Vagina (tissue), 2 donors: Measurements from ENCODE around the gene SLC5A10. TPM values are rescaled to one million over a fixed set of nuclear protein-coding genes. Genes with fewer than 3 reads are reported as not detected.
A peak's percentile ranks its signal among the peaks of the same experiment; 100 is the strongest.
"Not testable (repeated sequence)": the region's sequence is repeated elsewhere in the genome, so short reads cannot be mapped to it uniquely, and the experiment has no call there.

Experiments
- DNase-seq, 2 donors: peaks; one replicate each; pipeline ENCODE4 v3.0.0-alpha.2; 2017; ENCODE audit errors: extremely low spot score in 2 of 2
- H3K27ac ChIP-seq: fragments of 200-600 bp; sonication (generic); one replicate; pipeline ENCODE4 v1.5.1; 2019
- H3K27me3 ChIP-seq: fragments of 200-600 bp; sonication (generic); one replicate; pipeline ENCODE4 v1.5.1; 2019
- H3K36me3 ChIP-seq, 2 donors: fragments of 200-600 bp; sonication (generic); one replicate each; pipeline ENCODE4 v1.5.1; 2017 to 2019
- H3K4me1 ChIP-seq: fragments of 200-600 bp; sonication (generic); one replicate; pipeline ENCODE4 v1.5.1; 2019
- H3K4me3 ChIP-seq, 2 donors: fragments of 200-600 bp; sonication (generic); 1 replicate in 1 of 2; 2 replicates in 1 of 2; pipeline ENCODE4 v1.5.1; 2016 to 2019
- H3K9me3 ChIP-seq: fragments of 200-600 bp; sonication (generic); one replicate; pipeline ENCODE4 v1.5.1; 2019
- intact Hi-C: fragments of 100-400 bp; cut with DNase I; formaldehyde crosslinking; loops from one replicate; pipeline ENCODE4 v1.15.1; 2023
- total RNA-seq: library from RNA; depleted of rRNA; stranded (reverse); fragments of >200 nt; gene quantifications from one replicate; pipeline ENCODE4 v1.2.3, GENCODE V29; 2016

Gene SLC5A10
- total RNA-seq, 1 donor from 2014 or later: not detected

DNA sequence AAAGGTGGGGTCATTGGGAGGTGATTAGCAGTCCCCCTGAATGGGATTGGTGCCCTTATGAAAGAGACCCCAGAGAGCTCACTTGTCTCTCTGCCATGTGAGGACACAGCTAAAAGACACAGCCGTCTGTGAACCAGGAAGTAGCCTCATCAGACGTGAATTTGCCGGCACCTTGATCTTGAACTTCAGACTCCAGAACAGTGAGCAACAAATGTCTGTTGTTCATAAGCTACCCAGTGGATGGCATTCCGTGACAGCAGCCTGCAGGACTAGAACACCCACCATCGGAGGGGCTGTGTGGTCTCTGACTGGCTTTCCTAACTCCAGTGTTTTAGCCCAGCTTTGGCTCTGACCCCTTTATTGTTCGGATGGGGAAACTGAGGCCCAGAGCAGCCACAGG lies 85.6 kb downstream of the SLC5A10 start:
- H3K9me3 ChIP-seq, H3K4me3 ChIP-seq, H3K27me3 ChIP-seq, H3K36me3 ChIP-seq, H3K27ac ChIP-seq, intact Hi-C loops, DNase-seq, H3K4me1 ChIP-seq: not testable (repeated sequence)

DNA sequence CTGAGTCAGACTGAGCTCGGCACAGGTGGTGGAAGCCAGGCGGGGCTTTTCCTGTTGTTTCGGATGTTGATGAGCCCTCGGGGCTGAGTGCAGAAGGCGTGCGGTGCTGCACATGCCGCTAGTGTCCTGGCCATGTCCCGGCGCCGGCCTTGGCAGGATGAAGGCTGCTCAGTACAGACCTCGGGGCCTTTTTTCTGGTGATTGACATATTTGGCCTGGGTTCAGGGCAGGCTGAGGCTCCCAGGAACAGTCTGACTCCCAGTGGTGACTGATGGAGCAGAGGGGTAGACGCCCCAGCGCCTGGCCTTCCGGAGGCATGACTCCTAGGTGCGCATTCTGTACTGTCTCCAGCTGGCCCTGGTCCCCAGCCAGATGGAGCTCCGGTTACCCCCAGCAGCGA lies 86.0 kb downstream of the SLC5A10 start:
- H3K36me3 ChIP-seq, H3K9me3 ChIP-seq, intact Hi-C loops, H3K4me3 ChIP-seq, DNase-seq, H3K27ac ChIP-seq, H3K27me3 ChIP-seq, H3K4me1 ChIP-seq: not testable (repeated sequence)

DNA sequence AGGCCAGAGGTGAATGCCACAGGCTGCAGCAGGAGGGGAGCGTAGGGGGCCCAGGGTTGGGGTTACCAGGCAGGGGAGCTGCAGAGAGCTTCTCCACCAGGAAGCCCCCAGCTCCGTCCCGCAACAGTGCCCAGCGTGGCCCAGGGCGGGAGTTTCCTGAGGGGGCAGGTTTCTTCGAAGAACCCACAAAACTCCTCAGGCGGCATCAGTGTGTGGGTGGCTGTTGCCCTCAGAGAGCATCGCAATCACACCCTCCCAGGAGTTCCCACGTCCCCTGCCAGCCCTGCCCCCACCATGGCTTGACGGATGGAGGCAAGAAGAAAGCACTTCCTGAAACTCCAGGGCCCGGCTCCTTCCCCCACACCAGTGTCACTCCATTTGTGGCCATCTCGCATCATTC lies 86.8 kb downstream of the SLC5A10 start:
- DNase-seq, H3K27me3 ChIP-seq, H3K4me1 ChIP-seq, H3K4me3 ChIP-seq, H3K36me3 ChIP-seq, intact Hi-C loops, H3K9me3 ChIP-seq, H3K27ac ChIP-seq: not testable (repeated sequence)

DNA sequence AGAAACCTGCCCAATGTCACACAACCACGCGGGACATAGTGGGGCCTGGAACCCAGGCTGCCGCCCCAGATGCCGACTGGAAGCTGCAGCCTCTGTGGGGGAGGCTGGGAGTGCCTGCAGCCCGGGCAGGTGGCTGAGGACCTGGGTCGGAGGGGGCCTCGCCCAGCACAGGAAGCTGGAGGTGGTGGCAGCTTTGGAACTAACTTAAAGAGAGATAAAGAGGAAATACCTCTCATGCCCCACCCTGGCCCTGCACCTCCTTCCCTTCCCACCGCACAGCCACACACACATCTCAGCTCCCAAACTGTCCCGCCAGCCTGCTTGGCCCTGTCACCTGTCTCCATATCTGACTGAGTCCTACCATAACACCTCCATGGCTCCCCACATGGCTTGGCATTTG lies 88.4 kb downstream of the SLC5A10 start:
- H3K9me3 ChIP-seq, H3K36me3 ChIP-seq, intact Hi-C loops, H3K27ac ChIP-seq, H3K4me1 ChIP-seq, H3K27me3 ChIP-seq, DNase-seq, H3K4me3 ChIP-seq: not testable (repeated sequence)

DNA sequence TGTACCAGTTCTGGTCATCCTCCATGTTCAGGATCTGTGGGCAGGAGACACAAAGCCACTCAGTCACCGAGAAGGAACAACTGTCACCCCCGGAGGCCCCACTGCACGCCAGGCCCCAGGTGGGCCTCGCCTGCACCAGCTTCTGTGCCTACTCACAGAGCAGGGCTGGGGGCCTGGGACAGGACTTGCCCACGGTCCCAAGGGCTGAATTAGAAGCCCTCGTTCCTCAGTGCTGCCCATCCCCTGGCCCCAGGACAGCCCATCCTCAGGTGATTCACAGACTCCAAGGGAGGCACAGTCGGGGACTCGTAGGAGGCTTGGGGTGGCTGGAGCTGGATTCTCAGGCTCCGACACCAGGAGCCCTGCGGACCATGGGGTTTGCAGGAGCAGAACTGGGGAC lies 89.9 kb downstream of the SLC5A10 start:
- DNase-seq, H3K4me1 ChIP-seq, H3K4me3 ChIP-seq, H3K27me3 ChIP-seq, H3K27ac ChIP-seq, H3K9me3 ChIP-seq, H3K36me3 ChIP-seq, intact Hi-C loops: not testable (repeated sequence)

DNA sequence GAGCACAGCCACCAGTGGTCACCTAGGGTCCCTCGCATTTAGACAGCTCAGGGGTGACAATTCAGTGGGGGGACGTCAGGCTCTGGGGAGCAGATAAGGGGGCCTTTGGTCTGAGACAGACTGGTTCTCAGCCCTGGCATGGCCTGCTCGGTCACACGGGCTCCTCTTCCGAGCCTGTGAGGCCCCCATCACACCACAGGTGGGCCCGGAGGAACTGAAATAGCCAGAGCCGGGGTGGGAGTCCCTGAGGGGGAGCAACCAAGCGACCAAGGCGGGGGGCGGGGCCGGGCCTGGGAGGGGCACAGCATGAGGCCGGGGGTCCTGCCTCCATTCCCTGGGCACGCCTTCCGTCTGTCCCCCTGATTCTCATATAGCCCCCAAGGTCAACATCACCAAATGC lies 90.4 kb downstream of the SLC5A10 start:
- not testable (repeated sequence) for H3K4me1 ChIP-seq

DNA sequence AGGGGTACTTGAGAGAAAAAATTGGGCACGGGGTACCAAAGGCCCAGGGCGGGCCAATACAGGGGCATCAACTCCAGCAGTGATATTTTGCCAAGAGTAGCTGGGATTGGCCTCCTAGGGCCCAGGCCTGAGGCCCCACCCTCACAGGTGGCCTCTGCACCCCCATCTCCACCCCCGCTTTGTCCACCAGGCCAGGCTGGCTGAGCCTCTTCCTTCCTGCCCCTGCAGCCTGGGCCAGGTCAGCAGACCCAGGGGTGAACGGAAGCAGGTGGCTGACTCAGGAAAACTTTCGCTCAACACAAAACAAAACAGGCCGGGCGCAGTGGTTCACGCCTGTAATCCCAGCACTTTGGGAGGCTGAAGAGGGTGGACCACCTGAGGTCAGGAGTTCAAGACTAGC lies 91.1 kb downstream of the SLC5A10 start:
- H3K4me3 ChIP-seq, H3K9me3 ChIP-seq, H3K36me3 ChIP-seq, DNase-seq, H3K4me1 ChIP-seq, H3K27me3 ChIP-seq, H3K27ac ChIP-seq, intact Hi-C loops: not testable (repeated sequence)

More for the DNA sequence above, 90.4 kb downstream of the SLC5A10 start:
- H3K4me3 ChIP-seq, DNase-seq, H3K27ac ChIP-seq, H3K36me3 ChIP-seq, H3K27me3 ChIP-seq, intact Hi-C loops, H3K9me3 ChIP-seq: not testable (repeated sequence)

DNA sequence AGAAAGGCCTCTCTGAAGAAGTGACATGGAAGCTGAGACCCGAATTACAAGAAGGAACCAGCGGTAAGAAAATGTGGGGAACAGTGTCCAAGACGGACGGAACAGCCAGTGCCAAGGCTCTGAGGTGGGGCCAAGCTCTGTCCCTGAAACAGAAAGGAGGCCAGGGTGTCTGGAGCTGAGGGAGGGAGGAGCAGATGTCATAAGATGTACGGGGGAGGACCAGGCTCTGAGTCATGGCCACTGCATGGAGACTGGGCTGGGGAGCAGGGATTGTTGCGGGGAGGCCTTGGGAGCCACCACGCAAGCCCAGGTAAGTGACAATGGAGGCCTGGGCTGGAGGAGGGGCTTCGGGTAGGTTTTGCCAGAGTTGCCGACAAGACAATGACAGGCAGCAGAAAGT lies 92.7 kb downstream of the SLC5A10 start:
- H3K9me3 ChIP-seq, H3K4me3 ChIP-seq, H3K27me3 ChIP-seq, intact Hi-C loops, DNase-seq, H3K4me1 ChIP-seq, H3K36me3 ChIP-seq, H3K27ac ChIP-seq: not testable (repeated sequence)

DNA sequence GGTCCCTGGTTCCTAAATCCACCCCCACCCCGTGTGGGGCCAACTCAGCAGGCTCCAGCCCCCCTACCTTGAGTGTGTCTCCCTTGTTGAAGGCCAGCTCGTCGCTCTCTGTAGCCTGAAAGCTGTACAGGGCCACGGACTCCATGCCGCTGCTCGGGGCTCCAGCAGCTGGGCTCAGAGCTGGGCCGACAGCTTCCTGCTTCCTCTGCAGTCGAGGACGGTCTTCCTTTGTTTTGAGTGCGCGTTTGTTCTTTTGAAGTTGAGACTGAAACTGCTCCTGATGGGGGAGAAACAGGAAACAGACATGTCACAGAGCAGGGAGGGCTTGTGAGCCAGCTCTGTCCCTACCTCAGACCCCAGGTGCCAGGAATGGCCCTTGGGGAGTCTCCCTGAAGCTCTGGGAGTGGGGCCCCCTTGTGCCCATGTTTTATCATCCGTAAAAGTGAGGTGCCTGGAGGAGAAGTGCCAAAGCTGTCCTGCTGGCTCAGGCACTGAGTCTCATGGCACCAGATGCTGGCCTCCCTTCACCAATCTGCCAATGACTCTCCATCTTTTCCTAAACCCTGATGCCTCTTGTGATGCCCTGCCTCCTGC lies 94.9 kb downstream of the SLC5A10 start, which contains the start of gene GRAP:
TSS of gene GRAP (minus strand) at position 176 of the 594 bp plus-strand sequence. CDS start at position 145, 31 bp downstream.
- DNase-seq, H3K9me3 ChIP-seq, H3K4me1 ChIP-seq, H3K27ac ChIP-seq, H3K27me3 ChIP-seq, H3K4me3 ChIP-seq, intact Hi-C loops, H3K36me3 ChIP-seq: not testable (repeated sequence)

DNA sequence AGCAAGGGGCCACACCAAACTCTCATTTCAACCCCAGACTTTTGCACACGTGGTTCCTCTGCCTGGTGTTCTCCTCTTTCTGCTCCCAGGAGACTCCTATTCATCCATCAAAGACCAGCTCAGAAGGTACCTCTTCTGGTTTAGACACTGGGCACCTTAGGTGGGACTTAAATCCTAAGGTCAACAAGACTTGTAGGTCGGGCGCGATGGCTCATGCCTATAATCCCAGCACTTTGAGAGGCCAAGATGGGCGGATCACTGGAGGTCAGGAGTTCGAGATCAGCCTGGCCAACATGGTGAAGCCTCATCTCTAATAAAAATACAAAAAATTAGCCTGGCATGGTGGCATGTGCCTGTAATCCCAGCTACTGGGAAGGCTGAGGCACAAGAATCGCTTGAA lies 95.5 kb downstream of the SLC5A10 start:
- not testable (repeated sequence) for DNase-seq, H3K27me3 ChIP-seq

DNA sequence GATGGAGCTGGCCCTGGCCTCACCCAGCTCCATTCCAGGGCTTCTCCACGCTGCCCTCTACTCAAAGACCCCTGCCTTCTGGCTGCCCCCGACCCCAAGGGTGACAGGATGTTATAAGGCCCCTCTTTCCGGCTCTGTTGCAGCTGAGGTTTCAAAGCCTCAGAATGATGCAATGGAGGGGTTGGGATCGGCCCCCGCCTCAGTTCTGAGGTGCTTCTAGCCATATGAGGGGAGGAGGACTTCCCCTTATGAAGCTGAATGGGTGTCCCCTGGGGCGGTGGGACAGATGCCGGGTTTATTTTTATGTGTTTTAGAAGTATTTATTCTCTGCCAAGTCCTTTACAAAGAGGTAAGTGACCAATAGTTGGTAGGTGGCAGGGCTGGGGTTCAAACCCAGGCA lies 96.9 kb downstream of the SLC5A10 start:
- H3K27ac ChIP-seq, intact Hi-C loops, H3K27me3 ChIP-seq: not testable (repeated sequence)

More for the DNA sequence above, 95.5 kb downstream of the SLC5A10 start:
- H3K27ac ChIP-seq, H3K4me3 ChIP-seq, intact Hi-C loops, H3K9me3 ChIP-seq, H3K4me1 ChIP-seq, H3K36me3 ChIP-seq: not testable (repeated sequence)

DNA sequence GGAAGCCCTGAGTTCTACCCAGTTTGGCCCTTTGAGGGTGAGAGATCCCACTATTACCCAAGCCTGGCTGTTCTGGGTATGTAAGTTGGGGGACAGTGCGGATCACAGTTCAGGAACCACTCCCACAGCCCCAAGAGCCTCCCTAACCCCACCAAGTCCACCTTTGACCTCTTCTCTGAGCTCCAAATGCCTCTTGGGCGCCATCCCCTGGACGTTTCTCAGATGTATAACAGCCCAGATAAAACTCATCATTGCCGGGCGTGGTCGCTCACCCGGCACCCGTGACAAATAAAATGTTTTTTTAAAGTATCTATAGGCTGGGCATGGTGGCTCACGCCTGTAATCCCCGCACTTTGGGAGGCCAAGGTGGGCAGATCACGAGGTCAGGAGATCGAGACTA lies 103.5 kb downstream of the SLC5A10 start:
- H3K27ac ChIP-seq, H3K9me3 ChIP-seq, H3K4me1 ChIP-seq, H3K36me3 ChIP-seq, intact Hi-C loops, H3K27me3 ChIP-seq, DNase-seq, H3K4me3 ChIP-seq: not testable (repeated sequence)

More for the DNA sequence above, 96.9 kb downstream of the SLC5A10 start:
- H3K4me3 ChIP-seq, H3K9me3 ChIP-seq, DNase-seq, H3K4me1 ChIP-seq, H3K36me3 ChIP-seq: not testable (repeated sequence)

DNA sequence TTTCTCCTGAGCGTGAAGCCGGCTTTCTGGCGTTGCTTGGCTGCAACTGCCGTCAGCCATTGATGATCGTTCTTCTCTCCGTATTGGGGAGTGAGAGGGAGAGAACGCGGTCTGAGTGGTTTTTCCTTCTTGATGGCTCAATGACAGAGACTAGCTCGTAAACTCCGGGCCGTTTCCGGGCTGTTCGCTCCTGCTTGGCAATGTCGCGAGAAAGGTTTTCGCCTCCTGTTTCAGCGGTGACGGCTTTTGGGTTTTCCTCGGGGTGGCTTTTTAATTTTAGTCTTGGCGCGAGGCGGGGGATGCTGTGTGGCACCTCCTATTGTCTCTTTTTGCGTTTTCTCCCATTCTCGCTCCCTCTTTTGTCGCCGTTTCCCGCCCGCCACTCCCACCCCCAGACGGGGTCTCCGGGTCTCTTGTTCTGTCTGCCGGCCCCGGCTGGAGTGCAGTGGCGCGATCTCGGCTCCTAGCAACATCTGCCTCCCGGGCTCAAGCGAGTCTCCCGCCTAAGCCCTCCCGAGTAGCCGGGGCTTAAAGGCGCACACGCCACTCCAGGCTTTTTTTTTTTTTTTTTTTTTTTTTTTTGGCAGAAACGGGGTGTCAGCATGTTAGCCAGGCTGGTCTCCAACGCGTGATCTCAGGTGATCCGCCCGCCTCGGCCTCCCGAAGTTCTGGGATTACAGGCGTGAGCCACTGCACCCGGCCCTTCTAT lies 110.2 kb downstream of the SLC5A10 start:
- DNase-seq, intact Hi-C loops, H3K27me3 ChIP-seq, H3K4me3 ChIP-seq, H3K9me3 ChIP-seq, H3K4me1 ChIP-seq, H3K36me3 ChIP-seq: not testable (repeated sequence)
- peak overlapping the region; percentile 63 for H3K27ac ChIP-seq

DNA sequence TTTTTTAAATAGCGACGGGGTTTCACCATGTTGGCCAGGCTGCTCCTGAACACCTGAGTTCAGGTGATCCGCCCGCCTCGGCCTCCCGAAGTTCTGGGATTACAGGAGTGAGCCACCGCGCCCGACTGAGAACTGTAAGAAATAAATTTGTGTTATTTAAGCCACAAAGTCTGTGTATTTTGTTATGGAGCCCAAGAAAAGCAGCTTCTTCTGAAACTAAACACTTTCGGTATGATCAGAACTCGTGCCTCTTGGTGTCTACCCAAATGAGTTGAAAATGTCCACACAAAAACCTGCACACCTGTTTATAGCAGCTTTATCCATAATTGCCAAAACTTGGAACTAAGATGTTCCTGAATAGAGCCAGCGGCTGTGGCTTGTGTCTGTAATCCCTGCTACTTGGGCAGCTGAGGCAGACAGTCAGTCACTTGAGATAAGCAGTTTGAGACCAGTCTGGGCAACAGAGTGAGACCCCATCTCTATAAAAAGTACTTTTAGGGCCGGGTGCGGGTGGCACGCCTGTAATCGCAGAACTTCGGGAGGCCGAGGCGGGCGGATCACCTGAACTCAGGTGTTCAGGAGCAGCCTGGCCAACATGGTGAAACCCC lies 110.9 kb downstream of the SLC5A10 start:
- H3K27me3 ChIP-seq, H3K9me3 ChIP-seq, H3K36me3 ChIP-seq, H3K27ac ChIP-seq, H3K4me3 ChIP-seq, H3K4me1 ChIP-seq, intact Hi-C loops, DNase-seq: not testable (repeated sequence)
